Prostate gland (tissue), 2 donors: ENCODE results near the gene GNAS. TPM values are rescaled to one million over a fixed set of nuclear protein-coding genes. Genes with fewer than 3 reads are reported as not detected.

ENCODE experiments used
- DNase-seq: peaks from one replicate; pipeline ENCODE4 v3.0.0-alpha.2; 2019; ENCODE audit warnings: low spot score
- H3K27ac ChIP-seq, 2 donors: fragments of 200-600 bp; sonication (generic); 2 replicates each; pipeline ENCODE4 v1.5.1; 2017 to 2019
- H3K27me3 ChIP-seq: fragments of 200-600 bp; sonication (generic); replicated peaks from 2 replicates; pipeline ENCODE4 v1.5.1; 2019; ENCODE audit not compliant: insufficient read depth
- H3K36me3 ChIP-seq, 2 donors: fragments of 200-600 bp; sonication (generic); 1 replicate in 1 of 2; 2 replicates in 1 of 2; pipeline versions ENCODE4 v1.5.1 to v1.8.1; 2017 to 2019
- H3K4me1 ChIP-seq: fragments of 200-600 bp; sonication (generic); replicated peaks from 2 replicates; pipeline ENCODE4 v1.5.1; 2019
- H3K4me3 ChIP-seq, 2 donors: fragments of 200-600 bp; sonication (generic); 2 replicates each; pipeline ENCODE4 v1.5.1; 2017 to 2019
- H3K9me3 ChIP-seq: fragments of 200-600 bp; sonication (generic); 2 replicates; pipeline ENCODE4 v1.5.1; 2017
- CTCF ChIP-seq, 4 experiments: fragments of 200-600 bp in 2 of 4; fragments of 450-650 bp in 2 of 4; sonication (generic) in 2 of 4; IDR thresholded peaks; 1 replicate in 3 of 4; 2 replicates in 1 of 4; pipeline ENCODE4 v1.5.1; 2016 to 2019; ENCODE audit warnings: antibody characterized with exemption in 4 of 4, mild to moderate bottlenecking in 2 of 4, moderate library complexity in 2 of 4
- POLR2A ChIP-seq: fragments of 450-650 bp; IDR thresholded peaks from one replicate; pipeline ENCODE4 v1.6.1; 2016; ENCODE audit warnings: antibody characterized with exemption, mild to moderate bottlenecking
- POLR2AphosphoS5 ChIP-seq: sonication (generic); formaldehyde crosslinking; IDR thresholded peaks from one replicate; pipeline ENCODE4 v1.6.1; 2017; ENCODE audit warnings: antibody characterized with exemption
- WGBS: methylation state at CpG from one replicate; pipeline ENCODE4 v1.1.5; 2018; 5-methylcytosine and 5-hydroxymethylcytosine counted together
- intact Hi-C: fragments of 100-400 bp; cut with DNase I; formaldehyde crosslinking; loops from one replicate; pipeline ENCODE4 v1.14.2; 2022
- total RNA-seq, 2 donors: library from RNA; depleted of rRNA; stranded (reverse); fragments of >200 nt; gene quantifications; one replicate each; pipeline ENCODE4 v1.1.0, GENCODE V29; 2016

The GNAS gene
- total RNA-seq, 2 donors from 2014 or later: 644 to 900 TPM

- TF ChIP-seq POLR2A (no peak), POLR2AphosphoS5 (no peak), CTCF (IDR thresholded peaks at IDR 0.05) (no peak)
- intact Hi-C loops: loop anchor here (5.0 kb wide), 2 partner anchors 77 to 127 kb away; partner anchors contain the start of genes ATP5F1E and NELFCD
- Histone ChIP-seq H3K27me3 (no peaks in the 10 kb centered on the region), H3K4me1 (peaks cover 4% of the 10 kb centered on the region), H3K36me3 (peaks cover 12 to 15% of the 10 kb centered on the region in 2 donors), H3K9me3 (no peaks in the 10 kb centered on the region), H3K4me3 (no peak overlapping the region), H3K27ac (no peak overlapping the region)
- 72% methylated on average over 6 of the region's 6 CpGs for WGBS
- no peak for DNase-seq
Observed at GRCh38 chr20:58905236-58905635, 52.7 kb downstream of the GNAS start.

GRCh38 chr20:58906111-58906510, 53.6 kb downstream of the GNAS start:
- H3K4me3 ChIP-seq: no peak overlapping the region
- no peaks in the 10 kb centered on the region for H3K27me3 ChIP-seq
- WGBS: 82% methylated on average over 5 of the region's 5 CpGs
- TF ChIP-seq CTCF (IDR thresholded peaks at IDR 0.05): no peak
- no peak for TF ChIP-seq POLR2AphosphoS5
- no peak for TF ChIP-seq POLR2A
- H3K36me3 ChIP-seq: peaks cover 18 to 23% of the 10 kb centered on the region in 2 donors
- DNase-seq: no peak
- H3K27ac ChIP-seq: no peak overlapping the region
- peaks cover 4% of the 10 kb centered on the region for H3K4me1 ChIP-seq
- intact Hi-C loops: loop anchor here (5.0 kb wide), 2 partner anchors 76 to 126 kb away; partner anchors contain the start of genes ATP5F1E and NELFCD
- no peaks in the 10 kb centered on the region for H3K9me3 ChIP-seq

GRCh38 chr20:58906894-58907293, 54.4 kb downstream of the GNAS start:
- H3K4me3 ChIP-seq: no peak overlapping the region
- peaks cover 18 to 24% of the 10 kb centered on the region in 2 donors for H3K36me3 ChIP-seq

GRCh38 chr20:58907320-58908137, 55.0 kb downstream of the GNAS start:
- Histone ChIP-seq H3K9me3 (no peaks in the 10 kb centered on the region), H3K27me3 (no peaks in the 10 kb centered on the region), H3K4me3 (no peak overlapping the region), H3K27ac (peak overlapping the region; percentile 34 to 48), H3K36me3 (peaks cover 18 to 24% of the 10 kb centered on the region in 2 donors), H3K4me1 (peaks cover 4% of the 10 kb centered on the region)
- TF ChIP-seq CTCF (IDR thresholded peaks at IDR 0.05) (no peak), POLR2A (peak; percentile 17), POLR2AphosphoS5 (peak; percentile 61)
- DNase-seq: peak; percentile 78
- whole genome bisulfite sequencing: 16% methylated on average over 13 of the region's 13 CpGs
- intact Hi-C loops: loop anchor here (5.0 kb wide), 2 partner anchors 75 to 125 kb away; partner anchors contain the start of genes ATP5F1E and NELFCD

More at GRCh38 chr20:58906894-58907293, 54.4 kb downstream of the GNAS start:
- H3K27me3 ChIP-seq: no peaks in the 10 kb centered on the region
- intact Hi-C loops: loop anchor here (5.0 kb wide), 2 partner anchors 75 to 125 kb away; partner anchors contain the start of genes ATP5F1E and NELFCD
- H3K27ac ChIP-seq: peak overlapping the region; percentile 34 to 48
- peaks cover 4% of the 10 kb centered on the region for H3K4me1 ChIP-seq
- DNase-seq: no peak
- WGBS: 42% methylated on average over 3 of the region's 3 CpGs
- TF ChIP-seq CTCF (IDR thresholded peaks at IDR 0.05) (no peak), POLR2AphosphoS5 (peak; percentile 19), POLR2A (no peak)
- no peaks in the 10 kb centered on the region for H3K9me3 ChIP-seq
